ENCODE results near the gene GAL3ST3. TPM values are rescaled to one million over a fixed set of nuclear protein-coding genes. Genes with fewer than 3 reads are reported as not detected.
A peak's percentile ranks its signal among the peaks of the same experiment; 100 is the strongest.

The GAL3ST3 gene
- total RNA-seq, 1 donor from 2014 or later, result not detected

DNA sequence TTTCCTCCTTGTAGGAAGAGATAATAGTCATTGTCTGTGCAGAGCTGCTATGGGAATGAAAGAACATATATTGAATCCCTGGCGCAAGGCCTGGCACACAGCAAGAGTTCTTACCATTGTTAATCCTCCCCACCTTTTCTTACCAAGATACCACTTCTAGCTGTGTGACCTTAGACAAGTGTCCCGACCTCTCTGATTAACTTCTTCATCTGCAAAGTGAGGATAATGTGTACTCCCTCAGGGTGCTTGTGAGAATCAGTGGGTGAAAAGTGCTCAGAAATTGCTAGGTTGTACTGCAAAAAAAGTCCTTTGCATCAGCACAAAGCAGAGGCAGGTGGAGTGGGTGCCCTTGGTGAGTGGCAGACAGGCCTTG lies 40.9 kb downstream of the GAL3ST3 start:
- Mint-ChIP-seq H3K27ac (no peak overlapping the region), H3K9me3 (no peaks in the 10 kb centered on the region), H3K4me1 (peaks cover 6% of the 10 kb centered on the region), H3K27me3 (peaks cover 17% of the 10 kb centered on the region), H3K36me3 (ENCODE audit: low read depth) (peaks cover 18% of the 10 kb centered on the region), H3K4me3 (no peak overlapping the region)
- no peak for DNase-seq
- intact Hi-C loops (cut with micrococcal nuclease), result no loop called here

DNA sequence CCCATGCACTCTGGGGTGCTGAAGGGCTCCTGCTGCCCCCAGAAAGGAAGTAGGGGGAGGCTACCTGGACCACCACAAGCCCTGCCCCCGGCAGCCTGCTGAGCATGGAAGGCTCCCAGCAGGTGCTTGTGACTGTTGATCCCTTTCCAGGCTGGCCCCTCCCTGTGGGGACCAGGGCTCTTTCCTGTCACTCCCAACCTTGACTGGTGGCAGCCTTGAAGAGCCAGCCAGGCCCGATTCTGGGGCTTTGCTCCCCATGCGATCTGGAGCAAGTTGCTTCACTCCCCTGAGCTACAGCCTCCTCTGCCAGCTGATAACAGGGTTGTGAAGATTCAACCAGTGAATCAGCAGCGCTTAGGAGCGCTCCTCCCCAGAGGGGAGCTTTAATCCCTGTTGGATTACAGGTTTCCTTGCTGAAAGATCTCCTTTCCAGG lies 41.7 kb downstream of the GAL3ST3 start:
- intact Hi-C loops (cut with micrococcal nuclease), result no loop called here
- H3K4me1 Mint-ChIP-seq, result peaks cover 9% of the 10 kb centered on the region
- no peak overlapping the region for H3K4me3 Mint-ChIP-seq
- H3K27me3 Mint-ChIP-seq, result peaks cover 12% of the 10 kb centered on the region
- H3K36me3 Mint-ChIP-seq (ENCODE audit: low read depth), result peaks cover 21% of the 10 kb centered on the region
- no peak for DNase-seq
- H3K27ac Mint-ChIP-seq, result no peak overlapping the region
- no peaks in the 10 kb centered on the region for H3K9me3 Mint-ChIP-seq

DNA sequence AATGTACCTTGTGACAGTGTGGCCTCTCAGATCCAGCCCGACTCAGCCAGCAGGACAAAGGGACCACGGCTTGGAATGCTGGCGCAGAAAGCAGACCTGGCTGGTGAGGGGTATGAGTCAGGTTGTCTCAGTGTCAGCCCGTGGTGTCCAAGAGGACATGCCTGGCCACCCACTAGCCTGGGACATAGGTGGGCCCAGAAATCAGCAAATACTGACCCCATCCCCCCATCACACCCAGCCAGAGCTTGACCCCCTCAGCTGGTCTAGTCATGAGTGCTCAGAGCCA lies 42.1 kb downstream of the GAL3ST3 start:
- DNase-seq, result no peak
- Mint-ChIP-seq H3K27me3 (peaks cover 11% of the 10 kb centered on the region), H3K36me3 (ENCODE audit: low read depth) (peaks cover 24% of the 10 kb centered on the region), H3K4me3 (no peak overlapping the region), H3K27ac (no peak overlapping the region), H3K4me1 (peaks cover 11% of the 10 kb centered on the region), H3K9me3 (no peaks in the 10 kb centered on the region)
- intact Hi-C loops (cut with micrococcal nuclease), result no loop called here

DNA sequence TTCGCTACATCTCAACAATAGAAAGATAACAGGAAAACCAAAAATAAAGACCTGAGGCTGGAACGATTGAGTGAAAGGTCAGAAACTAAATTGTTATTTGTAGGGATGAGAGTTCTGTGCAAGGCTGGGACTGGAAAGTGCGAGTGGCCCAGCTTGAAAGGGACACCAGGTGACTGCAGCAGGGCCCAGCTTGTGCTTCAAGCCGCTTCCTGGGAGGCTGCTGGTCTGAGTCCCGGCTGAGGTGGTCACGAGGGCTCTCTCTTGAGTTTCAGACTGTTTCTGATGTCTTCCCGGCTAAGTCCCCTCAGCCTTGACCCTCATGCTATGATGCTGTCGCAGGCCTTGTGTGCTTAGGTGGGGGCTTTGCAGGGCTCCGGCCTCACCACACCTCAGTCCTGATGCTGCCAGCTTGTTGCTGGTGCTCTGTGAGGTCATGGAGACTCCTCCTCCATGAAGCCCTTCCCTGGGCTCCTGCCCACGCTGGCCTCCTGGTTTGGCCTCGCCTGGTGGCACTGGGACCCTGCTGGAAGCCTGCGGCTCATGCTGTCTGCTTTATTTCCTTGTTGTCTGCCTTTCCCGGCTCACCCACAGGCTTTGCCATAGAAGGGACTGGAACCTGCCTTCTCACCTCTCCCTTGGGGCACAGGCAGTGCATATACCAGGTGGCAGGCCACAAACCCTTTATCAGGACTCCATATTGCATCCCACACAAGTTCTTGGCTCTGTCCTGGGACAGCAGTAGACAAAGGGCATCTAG lies 42.6 kb downstream of the GAL3ST3 start:
- H3K9me3 Mint-ChIP-seq, result no peaks in the 10 kb centered on the region
- H3K4me1 Mint-ChIP-seq, result peaks cover 11% of the 10 kb centered on the region
- H3K36me3 Mint-ChIP-seq (ENCODE audit: low read depth), result peaks cover 26% of the 10 kb centered on the region
- H3K4me3 Mint-ChIP-seq, result no peak overlapping the region
- H3K27me3 Mint-ChIP-seq, result peaks cover 8% of the 10 kb centered on the region
- no peak overlapping the region for H3K27ac Mint-ChIP-seq
- intact Hi-C loops (cut with micrococcal nuclease), result no loop called here
- no peak for DNase-seq

DNA sequence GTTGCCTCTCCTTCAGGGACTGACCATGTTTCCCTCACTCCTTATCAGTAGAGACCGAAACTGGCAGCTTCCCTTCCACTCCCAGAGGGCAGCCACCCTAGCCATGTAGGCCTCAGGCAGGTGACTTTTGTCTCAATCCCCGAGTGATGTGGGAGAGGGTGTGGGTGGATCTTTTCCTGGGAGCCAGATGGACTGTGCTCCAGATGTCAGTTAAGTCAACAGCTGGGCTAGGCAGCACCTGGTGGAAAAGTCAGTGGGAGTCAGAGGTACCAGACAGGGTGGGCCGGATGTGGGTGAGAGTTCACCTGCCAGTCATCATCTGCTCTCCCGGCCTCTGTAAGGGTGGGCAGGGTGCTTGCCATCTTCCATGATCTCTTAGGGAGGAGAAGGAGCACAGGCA lies 44.8 kb downstream of the GAL3ST3 start:
- Mint-ChIP-seq H3K27me3 (no peaks in the 10 kb centered on the region), H3K27ac (no peak overlapping the region), H3K36me3 (ENCODE audit: low read depth) (peaks cover 42% of the 10 kb centered on the region), H3K4me1 (peaks cover 23% of the 10 kb centered on the region), H3K4me3 (peak overlapping the region; percentile 57), H3K9me3 (no peaks in the 10 kb centered on the region)
- no peak for DNase-seq
- intact Hi-C loops (cut with micrococcal nuclease), result loop anchor here (5.0 kb wide), 1 partner anchor 263 kb away; the partner anchor contains the start of gene RAB1B

DNA sequence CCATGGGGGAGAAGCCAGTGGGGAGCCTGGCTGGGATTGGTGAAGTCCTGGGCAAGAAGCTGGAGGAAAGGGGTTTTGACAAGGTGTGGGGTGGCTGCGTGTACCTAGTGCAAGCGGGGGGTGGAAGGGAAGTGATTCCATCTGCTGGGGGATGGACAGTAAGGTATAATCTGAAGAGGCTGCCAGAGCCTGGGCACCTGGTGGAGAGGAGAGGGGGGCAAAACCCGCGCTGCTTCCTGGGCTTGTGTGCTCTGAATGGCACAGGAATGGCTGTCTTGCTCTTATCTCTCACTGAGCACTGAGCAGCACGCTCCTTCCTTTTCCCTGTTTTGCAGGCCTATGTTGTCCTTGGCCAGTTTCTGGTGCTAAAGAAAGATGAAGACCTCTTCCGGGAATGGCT lies 45.7 kb downstream of the GAL3ST3 start:
- peak overlapping the region; percentile 84 for H3K27ac Mint-ChIP-seq
- peaks cover 51% of the 10 kb centered on the region for H3K36me3 Mint-ChIP-seq (ENCODE audit: low read depth)

DNA sequence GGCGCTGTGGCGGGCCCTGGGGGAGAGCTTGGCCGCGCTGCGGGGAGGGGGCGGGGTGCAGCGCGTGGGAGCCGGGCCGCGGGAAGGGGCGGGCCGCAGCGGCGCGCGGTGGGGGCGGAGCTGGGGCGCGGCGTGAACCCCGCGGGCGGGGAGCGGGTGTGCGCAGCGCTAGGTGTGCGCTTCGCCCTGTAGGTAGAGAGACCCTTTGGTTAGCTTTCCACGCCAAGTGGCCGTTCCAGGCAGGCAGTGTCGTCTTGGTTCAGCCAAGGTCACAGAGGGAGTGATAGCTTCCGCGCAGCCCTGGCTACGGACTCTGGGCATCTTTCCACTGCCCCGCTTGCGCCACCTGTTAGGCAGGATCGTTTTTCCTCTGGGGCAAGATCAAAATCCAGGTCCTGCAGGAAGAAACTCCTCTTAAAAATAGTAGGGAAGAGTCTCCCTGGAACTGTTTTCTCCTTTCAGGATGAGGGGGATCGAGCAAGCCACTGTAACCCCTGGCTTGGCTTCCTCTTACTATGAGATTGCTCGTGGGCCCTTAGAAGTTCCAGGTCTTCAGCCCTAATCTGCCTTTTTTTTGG lies 46.2 kb downstream of the GAL3ST3 start:
- intact Hi-C loops (cut with micrococcal nuclease), result loop anchor here (1.0 to 5.0 kb wide), 9 partner anchors 13 to 387 kb away; partner anchors contain the start of genes CFL1, FOSL1, KAT5 and PCNX3
- Mint-ChIP-seq H3K36me3 (ENCODE audit: low read depth) (peaks cover 55% of the 10 kb centered on the region), H3K4me1 (peaks cover 27% of the 10 kb centered on the region), H3K9me3 (no peaks in the 10 kb centered on the region), H3K27ac (peak overlapping the region; percentile 99), H3K4me3 (peak overlapping the region; percentile 100), H3K27me3 (no peaks in the 10 kb centered on the region)
- DNase-seq, result no peak

More for the DNA sequence above, 45.7 kb downstream of the GAL3ST3 start:
- Mint-ChIP-seq H3K4me3 (peak overlapping the region; percentile 100), H3K27me3 (no peaks in the 10 kb centered on the region), H3K4me1 (peaks cover 25% of the 10 kb centered on the region), H3K9me3 (no peaks in the 10 kb centered on the region)
- DNase-seq, result no peak
- intact Hi-C loops (cut with micrococcal nuclease), result loop anchor here (5.0 kb wide), 1 partner anchor 264 kb away; the partner anchor contains the start of gene RAB1B

DNA sequence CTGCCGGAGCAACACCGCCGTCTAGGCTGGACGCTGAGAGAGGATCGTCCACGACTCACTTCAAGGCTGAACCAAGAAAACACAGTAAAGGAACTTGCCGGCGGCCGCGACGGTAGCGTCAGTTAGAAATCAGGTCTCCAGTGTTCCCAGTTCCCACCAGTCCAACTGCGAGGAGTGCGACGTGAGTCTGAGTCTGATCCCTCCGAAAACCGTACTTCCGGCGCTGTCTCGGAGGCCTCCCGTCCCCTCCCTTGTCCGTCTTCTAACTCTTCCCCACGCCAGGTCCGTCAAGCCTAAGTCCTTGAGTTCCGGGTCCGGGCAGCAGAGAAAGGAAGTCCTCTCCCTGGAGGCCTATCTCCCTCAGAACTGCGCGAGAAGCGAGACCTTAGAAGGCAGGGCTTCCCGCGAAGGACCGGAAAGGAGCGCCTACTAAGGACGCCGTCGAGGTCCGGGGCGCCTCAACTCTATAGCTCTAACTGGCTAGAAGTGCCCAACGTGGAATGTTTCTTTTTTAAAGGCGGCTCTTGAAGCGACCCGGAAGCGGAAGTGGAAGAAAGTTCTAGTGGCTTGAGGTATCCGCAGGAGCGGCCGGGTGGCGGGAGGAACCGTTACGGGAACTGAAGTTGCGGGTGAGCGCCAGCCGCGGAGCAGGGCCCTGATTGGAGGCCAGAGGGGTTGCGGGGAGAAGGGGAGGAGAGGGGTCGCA lies 46.9 kb downstream of the GAL3ST3 start, which contains the start of the genes BANF1 and EIF1AD:
BANF1 (plus strand) TSS at position 562 of the 706 bp plus-strand sequence. CDS start 748 bp downstream, outside the sequence.
EIF1AD (minus strand) TSS at position 216 of the 706 bp plus-strand sequence. CDS start 1,768 bp downstream, outside the sequence.
- Mint-ChIP-seq H3K36me3 (ENCODE audit: low read depth) (peaks cover 61% of the 10 kb centered on the region), H3K27me3 (no peaks in the 10 kb centered on the region), H3K27ac (peak within 1 kb of the TSS; percentile 99), H3K4me3 (peak within 1 kb of the TSS; percentile 100), H3K9me3 (no peaks in the 10 kb centered on the region), H3K4me1 (peaks cover 28% of the 10 kb centered on the region)
- intact Hi-C loops (cut with micrococcal nuclease), result loop anchor here (1.0 to 5.0 kb wide), 9 partner anchors 13 to 387 kb away; partner anchors contain the start of genes CFL1, FOSL1, KAT5 and PCNX3
- peak; percentile 98 for DNase-seq

DNA sequence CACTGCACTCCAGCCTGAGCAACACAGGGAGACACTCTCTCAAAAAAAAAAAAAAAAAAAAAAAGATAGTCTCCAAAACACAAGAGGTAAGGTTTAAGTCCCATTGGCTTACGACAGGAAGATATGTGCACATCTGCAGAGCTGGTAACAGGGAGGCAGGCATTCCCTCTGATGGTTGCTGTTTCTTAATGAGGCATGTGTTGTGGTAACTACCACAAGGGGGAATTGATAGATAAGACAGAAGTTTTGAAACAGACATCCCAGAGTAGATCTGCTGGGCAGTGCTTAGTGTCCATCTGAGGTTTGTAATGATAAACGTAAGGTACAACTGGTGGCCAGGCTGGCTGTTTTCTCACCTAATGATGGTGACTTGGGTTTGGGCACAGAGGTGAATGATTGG lies 51.7 kb downstream of the GAL3ST3 start:
- H3K27ac Mint-ChIP-seq, result peak overlapping the region; percentile 1
- H3K36me3 Mint-ChIP-seq (ENCODE audit: low read depth), result peaks cover 48% of the 10 kb centered on the region
- peaks cover 22% of the 10 kb centered on the region for H3K4me1 Mint-ChIP-seq
- no peaks in the 10 kb centered on the region for H3K27me3 Mint-ChIP-seq
- intact Hi-C loops (cut with micrococcal nuclease), result no loop called here
- H3K9me3 Mint-ChIP-seq, result no peaks in the 10 kb centered on the region
- no peak for DNase-seq
- no peak overlapping the region for H3K4me3 Mint-ChIP-seq

DNA sequence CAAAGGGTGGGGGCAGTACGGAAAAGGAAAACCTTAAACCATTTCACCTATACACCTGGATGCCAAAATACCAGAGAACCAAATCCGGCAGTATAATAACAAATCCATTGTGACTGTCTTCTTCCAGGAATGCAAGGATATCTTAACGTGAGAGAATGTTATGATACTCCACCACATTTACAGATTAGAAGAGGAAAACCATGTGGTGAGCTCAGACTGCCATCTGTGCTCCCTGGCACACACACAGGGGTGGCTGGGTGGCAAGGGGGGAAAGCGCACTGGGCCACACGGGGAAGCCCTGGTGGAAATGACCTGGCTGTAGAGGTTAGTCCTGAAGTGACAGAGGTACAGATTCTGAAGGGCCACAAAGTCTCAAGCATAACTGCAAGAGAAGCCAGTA lies 56.9 kb downstream of the GAL3ST3 start:
- peaks cover 8% of the 10 kb centered on the region for H3K4me1 Mint-ChIP-seq
- no peaks in the 10 kb centered on the region for H3K9me3 Mint-ChIP-seq
- peaks cover 8% of the 10 kb centered on the region for H3K36me3 Mint-ChIP-seq (ENCODE audit: low read depth)
- intact Hi-C loops (cut with micrococcal nuclease), result no loop called here
- no peaks in the 10 kb centered on the region for H3K27me3 Mint-ChIP-seq
- H3K27ac Mint-ChIP-seq, result no peak overlapping the region
- no peak for DNase-seq
- H3K4me3 Mint-ChIP-seq, result no peak overlapping the region

Other genes with a start within 250 kb of the GAL3ST3 start
- gene SNX32, start 215.2 kb downstream of the GAL3ST3 start, total RNA-seq, result 1.2 and 2.1 TPM in 2 replicates
- gene CFL1, start 191.0 kb downstream of the GAL3ST3 start, total RNA-seq, result 1,047 and 1,065 TPM in 2 replicates
- 77.4 and 80.5 TPM in 2 replicates for gene MUS81, start 188.7 kb downstream of the GAL3ST3 start, total RNA-seq
- 8.4 and 9.1 TPM in 2 replicates for gene EFEMP2, start 176.4 kb downstream of the GAL3ST3 start, total RNA-seq
- 4.9 and 7.5 TPM in 2 replicates for gene CTSW, start 169.3 kb downstream of the GAL3ST3 start, total RNA-seq
- gene FIBP, start 160.7 kb downstream of the GAL3ST3 start, total RNA-seq, result 91.0 and 95.7 TPM in 2 replicates
- 62.2 and 62.5 TPM in 2 replicates for gene CCDC85B, start 158.5 kb downstream of the GAL3ST3 start, total RNA-seq
- 32.1 and 32.9 TPM in 2 replicates for gene FOSL1, start 148.8 kb downstream of the GAL3ST3 start, total RNA-seq
- gene C11orf68, start 130.1 kb downstream of the GAL3ST3 start, total RNA-seq, result 20.9 and 21.1 TPM in 2 replicates
- gene DRAP1, start 129.7 kb downstream of the GAL3ST3 start, total RNA-seq, result 113 and 117 TPM in 2 replicates
- gene TSGA10IP, start 103.7 kb downstream of the GAL3ST3 start, total RNA-seq, result not detected in 2 replicates
- gene SART1, start 87.4 kb downstream of the GAL3ST3 start, total RNA-seq, result 99.1 and 104 TPM in 2 replicates
- gene EIF1AD, start 47.0 kb downstream of the GAL3ST3 start, total RNA-seq, result 64.9 and 75.9 TPM in 2 replicates
- gene BANF1, start 46.7 kb downstream of the GAL3ST3 start, total RNA-seq, result 291 and 298 TPM in 2 replicates
- 0.45 and 1.5 TPM in 2 replicates for gene CST6, start 37.2 kb downstream of the GAL3ST3 start, total RNA-seq
- 0.28 and 0.30 TPM in 2 replicates for gene CATSPER1, start 22.7 kb downstream of the GAL3ST3 start, total RNA-seq
- 283 and 284 TPM in 2 replicates for gene SF3B2, start 3.2 kb upstream of the GAL3ST3 start, total RNA-seq
- gene PACS1, start 21.1 kb upstream of the GAL3ST3 start, total RNA-seq, result 90.9 and 96.7 TPM in 2 replicates
- 56.6 and 57.0 TPM in 2 replicates for gene KLC2, start 208.5 kb upstream of the GAL3ST3 start, total RNA-seq
- 117 and 123 TPM in 2 replicates for gene RAB1B, start 219.5 kb upstream of the GAL3ST3 start, total RNA-seq
- 1.0 and 2.7 TPM in 2 replicates for gene CNIH2, start 229.0 kb upstream of the GAL3ST3 start, total RNA-seq
- gene YIF1A, start 240.0 kb upstream of the GAL3ST3 start, total RNA-seq, result 108 and 119 TPM in 2 replicates
- gene TMEM151A, start 242.7 kb upstream of the GAL3ST3 start, total RNA-seq, result not detected in 2 replicates

Measured in activated CD4-positive, alpha-beta T cell treated with anti-CD3 and anti-CD28 coated beads, Interleukin-2, amount 10 ng/mL, durations not matched to agents 24 days and 14 days (primary cell).